DND-41 (cell line): ENCODE data around the gene CABLES2.

Experiments
- EZH2 ChIP-seq: IDR thresholded peaks from 3 replicates; pipeline ENCODE4 v1.6.1; 2012; ENCODE audit warnings: borderline replicate concordance, low read depth, mild to moderate bottlenecking, moderate library complexity, low read length, inconsistent platforms; ENCODE audit not compliant: severe bottlenecking
- TF ChIP-seq, protein P1 (sequence below): IDR thresholded peaks from 2 replicates; pipeline ENCODE4 v1.5.1; 2012; ENCODE audit warnings: borderline replicate concordance, low read length, moderate library complexity, mild to moderate bottlenecking; ENCODE audit not compliant: poor library complexity, severe bottlenecking; ENCODE audit errors: extremely low read depth

DNA sequence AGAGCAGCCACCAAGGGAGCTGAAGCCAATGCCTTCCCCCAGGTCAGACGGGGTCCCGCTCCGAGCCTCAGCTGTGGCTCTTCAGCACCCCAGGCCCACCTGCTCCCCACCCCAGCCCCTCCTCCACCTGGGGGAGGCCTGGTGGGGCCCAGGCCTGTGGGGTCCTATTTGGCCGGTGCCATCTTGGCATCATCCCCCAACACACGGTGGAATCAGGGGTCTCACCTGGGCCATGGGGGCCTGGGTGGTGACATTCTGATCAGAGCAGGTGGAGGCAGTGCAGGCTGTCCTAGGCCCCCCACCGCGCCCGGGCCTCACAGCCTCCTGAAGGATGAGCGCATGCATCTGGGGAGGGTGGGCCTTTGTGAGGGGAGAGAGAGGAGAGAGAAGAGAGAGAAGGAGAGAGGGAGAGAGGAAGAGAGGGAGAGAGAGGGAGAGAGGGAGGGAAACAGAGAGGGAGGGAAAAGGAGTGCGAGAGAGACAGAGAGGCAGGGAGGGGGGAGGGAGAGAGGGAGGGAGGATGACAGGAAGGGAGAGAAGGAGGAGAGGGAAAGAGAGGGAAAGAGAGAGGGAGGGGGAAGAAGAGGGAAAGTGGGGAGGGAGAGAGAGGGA, 44.2 kb upstream of the CABLES2 start:
- TF ChIP-seq, protein P1, sequence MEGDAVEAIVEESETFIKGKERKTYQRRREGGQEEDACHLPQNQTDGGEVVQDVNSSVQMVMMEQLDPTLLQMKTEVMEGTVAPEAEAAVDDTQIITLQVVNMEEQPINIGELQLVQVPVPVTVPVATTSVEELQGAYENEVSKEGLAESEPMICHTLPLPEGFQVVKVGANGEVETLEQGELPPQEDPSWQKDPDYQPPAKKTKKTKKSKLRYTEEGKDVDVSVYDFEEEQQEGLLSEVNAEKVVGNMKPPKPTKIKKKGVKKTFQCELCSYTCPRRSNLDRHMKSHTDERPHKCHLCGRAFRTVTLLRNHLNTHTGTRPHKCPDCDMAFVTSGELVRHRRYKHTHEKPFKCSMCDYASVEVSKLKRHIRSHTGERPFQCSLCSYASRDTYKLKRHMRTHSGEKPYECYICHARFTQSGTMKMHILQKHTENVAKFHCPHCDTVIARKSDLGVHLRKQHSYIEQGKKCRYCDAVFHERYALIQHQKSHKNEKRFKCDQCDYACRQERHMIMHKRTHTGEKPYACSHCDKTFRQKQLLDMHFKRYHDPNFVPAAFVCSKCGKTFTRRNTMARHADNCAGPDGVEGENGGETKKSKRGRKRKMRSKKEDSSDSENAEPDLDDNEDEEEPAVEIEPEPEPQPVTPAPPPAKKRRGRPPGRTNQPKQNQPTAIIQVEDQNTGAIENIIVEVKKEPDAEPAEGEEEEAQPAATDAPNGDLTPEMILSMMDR = no peak
- no peak for TF ChIP-seq EZH2
